Measurements from ENCODE around the gene FBXO44.
"Not testable (repeated sequence)": the region's sequence is repeated elsewhere in the genome, so short reads cannot be mapped to it uniquely, and the experiment has no call there.

The FBXO44 gene

GRCh38 chr1:11654137-11654938, at the start of gene FBXO44, which contains the start of gene FBXO2:
FBXO44 (plus strand) TSS chr1:11654877; CDS start chr1:11655836, 959 bp downstream.
FBXO2 (minus strand) TSS chr1:11654429; CDS start chr1:11654340, 89 bp downstream.
- H3K9ac ChIP-seq (ENCODE audit: low read length), result peak within 1 kb of the TSS; percentile 44
- no peak within 1 kb of the TSS for H3K27ac ChIP-seq (ENCODE audit: low read depth, low read length)
- H3K27me3 ChIP-seq (ENCODE audit: control insufficient read depth in 1 of 2, insufficient read depth in 2 of 2, low read length in 2 of 2), result peaks cover 9 to 16% of the 10 kb centered on the region in 2 donors
- H3K9me3 ChIP-seq (ENCODE audit: low read length), result no peaks in the 10 kb centered on the region
- peaks cover 4% of the 10 kb centered on the region for H3K36me3 ChIP-seq (ENCODE audit: insufficient read depth, low read length)
- H3K4me3 ChIP-seq (ENCODE audit: low read depth in 1 of 2, low read length in 2 of 2), result peak within 1 kb of the TSS; percentile 47 to 68
- peaks cover 16% of the 10 kb centered on the region for H3K4me1 ChIP-seq (ENCODE audit: insufficient read depth, low read length)

- no peak overlapping the region for H3K27ac ChIP-seq (ENCODE audit: low read depth, low read length)
- no peak overlapping the region for H3K9ac ChIP-seq (ENCODE audit: low read length)
- no peaks in the 10 kb centered on the region for H3K9me3 ChIP-seq (ENCODE audit: low read length)
- H3K36me3 ChIP-seq (ENCODE audit: insufficient read depth, low read length), result no peaks in the 10 kb centered on the region
- H3K4me1 ChIP-seq (ENCODE audit: insufficient read depth, low read length), result no peaks in the 10 kb centered on the region
- H3K4me3 ChIP-seq (ENCODE audit: low read depth in 1 of 2, low read length in 2 of 2), result no peak overlapping the region
- peaks cover 0 to 4% of the 10 kb centered on the region in 2 donors for H3K27me3 ChIP-seq (ENCODE audit: control insufficient read depth in 1 of 2, insufficient read depth in 2 of 2, low read length in 2 of 2)
These were observed 47.9 kb upstream of the FBXO44 start for GRCh38 chr1:11606775-11607174.

GRCh38 chr1:11608596-11609130, 46.0 kb upstream of the FBXO44 start:
- not testable (repeated sequence) for H3K9me3 ChIP-seq (ENCODE audit: low read length); H3K27ac ChIP-seq (ENCODE audit: low read depth, low read length); H3K9ac ChIP-seq (ENCODE audit: low read length); H3K4me3 ChIP-seq (ENCODE audit: low read depth in 1 of 2, low read length in 2 of 2); H3K4me1 ChIP-seq (ENCODE audit: insufficient read depth, low read length); H3K36me3 ChIP-seq (ENCODE audit: insufficient read depth, low read length); H3K27me3 ChIP-seq (ENCODE audit: control insufficient read depth in 1 of 2, insufficient read depth in 2 of 2, low read length in 2 of 2)

GRCh38 chr1:11609378-11609777, 45.3 kb upstream of the FBXO44 start:
- not testable (repeated sequence) for H3K4me3 ChIP-seq (ENCODE audit: low read depth in 1 of 2, low read length in 2 of 2); H3K9me3 ChIP-seq (ENCODE audit: low read length); H3K27me3 ChIP-seq (ENCODE audit: control insufficient read depth in 1 of 2, insufficient read depth in 2 of 2, low read length in 2 of 2); H3K4me1 ChIP-seq (ENCODE audit: insufficient read depth, low read length); H3K27ac ChIP-seq (ENCODE audit: low read depth, low read length); H3K9ac ChIP-seq (ENCODE audit: low read length); H3K36me3 ChIP-seq (ENCODE audit: insufficient read depth, low read length)

GRCh38 chr1:11610629-11611180, 44.0 kb upstream of the FBXO44 start:
- Histone ChIP-seq H3K27ac (ENCODE audit: low read depth, low read length) (no peak overlapping the region), H3K4me3 (ENCODE audit: low read depth in 1 of 2, low read length in 2 of 2) (no peak overlapping the region), H3K9me3 (ENCODE audit: low read length) (no peaks in the 10 kb centered on the region), H3K9ac (ENCODE audit: low read length) (no peak overlapping the region), H3K36me3 (ENCODE audit: insufficient read depth, low read length) (no peaks in the 10 kb centered on the region), H3K27me3 (ENCODE audit: control insufficient read depth in 1 of 2, insufficient read depth in 2 of 2, low read length in 2 of 2) (no peaks in the 10 kb centered on the region), H3K4me1 (ENCODE audit: insufficient read depth, low read length) (no peaks in the 10 kb centered on the region)

GRCh38 chr1:11611638-11612327, 42.9 kb upstream of the FBXO44 start:
- Histone ChIP-seq H3K4me3 (ENCODE audit: low read depth in 1 of 2, low read length in 2 of 2) (no peak overlapping the region), H3K27me3 (ENCODE audit: control insufficient read depth in 1 of 2, insufficient read depth in 2 of 2, low read length in 2 of 2) (no peaks in the 10 kb centered on the region), H3K9me3 (ENCODE audit: low read length) (no peaks in the 10 kb centered on the region), H3K36me3 (ENCODE audit: insufficient read depth, low read length) (no peaks in the 10 kb centered on the region), H3K27ac (ENCODE audit: low read depth, low read length) (no peak overlapping the region), H3K4me1 (ENCODE audit: insufficient read depth, low read length) (no peaks in the 10 kb centered on the region), H3K9ac (ENCODE audit: low read length) (no peak overlapping the region)

- Histone ChIP-seq H3K4me1 (ENCODE audit: insufficient read depth, low read length) (no peaks in the 10 kb centered on the region), H3K4me3 (ENCODE audit: low read depth in 1 of 2, low read length in 2 of 2) (no peak overlapping the region), H3K27me3 (ENCODE audit: control insufficient read depth in 1 of 2, insufficient read depth in 2 of 2, low read length in 2 of 2) (peaks cover 0 to 5% of the 10 kb centered on the region in 2 donors)
These were observed 41.3 kb upstream of the FBXO44 start for GRCh38 chr1:11613347-11613746.

GRCh38 chr1:11615090-11615489, 39.6 kb upstream of the FBXO44 start:
- Histone ChIP-seq H3K9ac (ENCODE audit: low read length) (no peak overlapping the region), H3K27ac (ENCODE audit: low read depth, low read length) (no peak overlapping the region), H3K4me1 (ENCODE audit: insufficient read depth, low read length) (no peaks in the 10 kb centered on the region), H3K4me3 (ENCODE audit: low read depth in 1 of 2, low read length in 2 of 2) (no peak overlapping the region), H3K27me3 (ENCODE audit: control insufficient read depth in 1 of 2, insufficient read depth in 2 of 2, low read length in 2 of 2) (peaks cover 0 to 13% of the 10 kb centered on the region in 2 donors), H3K36me3 (ENCODE audit: insufficient read depth, low read length) (no peaks in the 10 kb centered on the region), H3K9me3 (ENCODE audit: low read length) (no peaks in the 10 kb centered on the region)

More at GRCh38 chr1:11613347-11613746, 41.3 kb upstream of the FBXO44 start:
- H3K9me3 ChIP-seq (ENCODE audit: low read length), result no peaks in the 10 kb centered on the region
- no peak overlapping the region for H3K9ac ChIP-seq (ENCODE audit: low read length)
- H3K36me3 ChIP-seq (ENCODE audit: insufficient read depth, low read length), result no peaks in the 10 kb centered on the region
- H3K27ac ChIP-seq (ENCODE audit: low read depth, low read length), result no peak overlapping the region

GRCh38 chr1:11616766-11617165, 37.9 kb upstream of the FBXO44 start:
- no peaks in the 10 kb centered on the region for H3K4me1 ChIP-seq (ENCODE audit: insufficient read depth, low read length)
- no peaks in the 10 kb centered on the region for H3K9me3 ChIP-seq (ENCODE audit: low read length)
- H3K27ac ChIP-seq (ENCODE audit: low read depth, low read length), result no peak overlapping the region
- no peak overlapping the region for H3K9ac ChIP-seq (ENCODE audit: low read length)
- H3K27me3 ChIP-seq (ENCODE audit: control insufficient read depth in 1 of 2, insufficient read depth in 2 of 2, low read length in 2 of 2), result peaks cover 0 to 13% of the 10 kb centered on the region in 2 donors
- no peak overlapping the region for H3K4me3 ChIP-seq (ENCODE audit: low read depth in 1 of 2, low read length in 2 of 2)
- no peaks in the 10 kb centered on the region for H3K36me3 ChIP-seq (ENCODE audit: insufficient read depth, low read length)

GRCh38 chr1:11617314-11617713, 37.4 kb upstream of the FBXO44 start:
- Histone ChIP-seq H3K36me3 (ENCODE audit: insufficient read depth, low read length) (no peaks in the 10 kb centered on the region), H3K27me3 (ENCODE audit: control insufficient read depth in 1 of 2, insufficient read depth in 2 of 2, low read length in 2 of 2) (peaks cover 0 to 13% of the 10 kb centered on the region in 2 donors), H3K4me3 (ENCODE audit: low read depth in 1 of 2, low read length in 2 of 2) (no peak overlapping the region), H3K4me1 (ENCODE audit: insufficient read depth, low read length) (no peaks in the 10 kb centered on the region), H3K27ac (ENCODE audit: low read depth, low read length) (no peak overlapping the region), H3K9ac (ENCODE audit: low read length) (no peak overlapping the region), H3K9me3 (ENCODE audit: low read length) (no peaks in the 10 kb centered on the region)

GRCh38 chr1:11617741-11618140, 36.9 kb upstream of the FBXO44 start:
- Histone ChIP-seq H3K27me3 (ENCODE audit: control insufficient read depth in 1 of 2, insufficient read depth in 2 of 2, low read length in 2 of 2) (peaks cover 0 to 13% of the 10 kb centered on the region in 2 donors), H3K9ac (ENCODE audit: low read length) (no peak overlapping the region), H3K4me1 (ENCODE audit: insufficient read depth, low read length) (no peaks in the 10 kb centered on the region), H3K36me3 (ENCODE audit: insufficient read depth, low read length) (no peaks in the 10 kb centered on the region), H3K4me3 (ENCODE audit: low read depth in 1 of 2, low read length in 2 of 2) (no peak overlapping the region), H3K27ac (ENCODE audit: low read depth, low read length) (no peak overlapping the region), H3K9me3 (ENCODE audit: low read length) (no peaks in the 10 kb centered on the region)
